ENCODE measurements around the gene STOM.
A peak's percentile ranks its signal among the peaks of the same experiment; 100 is the strongest.

Gene STOM

DNA sequence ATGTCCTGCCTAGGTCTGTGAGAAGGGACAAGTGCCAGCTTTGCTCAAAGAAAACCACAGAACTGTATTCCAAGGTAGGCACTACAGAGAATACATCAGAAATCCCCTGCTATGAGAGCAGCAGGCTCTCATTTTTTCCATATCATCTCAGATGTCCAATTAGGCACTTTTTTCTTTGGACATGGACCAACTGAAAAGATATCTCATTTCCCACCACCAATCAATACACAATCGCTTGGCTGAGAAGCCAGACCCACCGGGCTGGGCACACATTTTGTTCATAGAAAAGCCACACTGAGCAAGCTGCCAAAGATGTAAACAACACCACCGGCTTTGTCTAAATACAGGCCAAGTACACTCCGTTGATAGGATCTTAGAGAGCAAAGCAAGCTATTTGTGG is 25.9 kb downstream of the STOM start:
- DNase-seq = no peak

- no peak for DNase-seq
Measured at GRCh38 chr9:121340676-121341392, 29.2 kb downstream of the STOM start.

DNA sequence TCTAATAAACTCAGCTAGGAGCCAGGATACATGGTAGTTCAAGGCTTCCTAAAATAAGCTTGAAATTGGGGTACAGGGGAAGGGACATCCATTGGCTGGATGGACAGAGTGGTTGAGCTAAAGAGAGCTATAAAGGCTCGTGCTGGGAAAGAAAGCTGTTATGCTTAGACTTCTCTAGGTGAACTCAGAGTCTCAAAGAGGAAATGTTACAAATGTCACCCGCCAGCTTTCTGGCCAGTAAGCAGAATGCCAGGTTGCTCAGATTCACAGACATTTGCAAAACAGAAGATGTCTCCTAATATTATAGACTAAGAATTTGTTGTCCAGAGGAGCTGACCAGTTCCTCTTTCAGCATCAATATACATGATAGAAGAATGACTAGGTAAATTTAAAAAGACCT is 30.6 kb downstream of the STOM start:
- DNase-seq = no peak

DNA sequence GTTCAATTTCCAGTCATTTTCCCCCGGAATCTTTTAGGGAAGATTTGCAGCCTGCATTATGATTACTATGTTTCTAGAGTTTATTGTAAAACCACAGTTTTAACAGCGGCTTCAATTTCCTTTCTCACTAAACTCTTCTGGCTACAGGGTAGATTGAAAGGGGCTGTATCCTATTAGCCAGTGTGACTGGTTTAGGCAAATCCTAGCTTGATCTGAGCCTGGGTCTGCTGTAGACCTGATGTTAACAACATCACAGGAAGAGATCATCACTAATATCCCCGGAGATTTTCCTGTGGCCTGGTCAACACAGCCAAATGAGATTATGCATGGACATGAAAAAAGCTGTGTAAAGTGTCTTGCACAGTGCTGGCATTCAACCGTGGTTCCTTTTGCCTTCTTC is 33.4 kb downstream of the STOM start:
- DNase-seq = no peak

DNA sequence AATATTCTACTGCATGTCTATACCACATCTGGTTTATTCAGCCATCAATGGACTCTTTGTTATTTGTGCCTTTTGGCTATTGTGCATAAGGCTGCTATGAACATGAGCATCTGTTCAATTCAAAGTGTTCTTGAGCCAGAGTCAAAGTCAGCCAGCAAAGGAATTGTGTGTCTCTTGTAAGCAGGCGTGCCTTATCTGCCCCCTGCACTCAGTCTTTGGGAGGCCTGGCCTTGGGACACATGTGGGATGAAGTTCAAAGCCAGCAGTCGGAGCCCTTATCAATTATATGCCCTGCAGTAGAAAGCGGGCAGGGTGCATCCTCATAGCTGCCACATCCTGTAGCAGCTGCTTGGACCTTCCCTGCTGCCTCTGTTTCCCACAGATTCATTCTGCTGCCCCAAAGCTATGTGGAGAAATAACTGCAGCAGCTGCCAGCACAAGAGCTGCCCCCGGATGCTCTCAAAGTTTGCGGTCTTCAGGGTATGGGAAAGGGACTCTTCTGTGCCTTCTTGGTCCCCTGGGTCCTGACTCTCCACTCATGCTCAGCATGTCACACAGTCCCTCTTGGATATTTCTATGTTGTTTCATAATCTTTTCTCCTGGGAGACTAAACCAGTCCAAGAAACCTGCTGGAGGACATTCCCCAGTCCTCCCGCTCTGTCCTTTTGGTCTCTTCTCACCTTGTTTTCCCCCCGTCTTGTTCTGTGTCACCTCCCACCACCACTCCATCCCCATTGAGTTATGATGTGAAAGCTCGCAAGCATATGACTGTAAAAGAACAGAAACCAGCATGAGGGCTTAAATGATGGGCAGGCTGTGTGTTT is 35.9 kb downstream of the STOM start:
- no peak for DNase-seq

- DNase-seq = no peak
Measured at GRCh38 chr9:121331992-121332685, 37.9 kb downstream of the STOM start.

GRCh38 chr9:121331549-121331948 is 38.5 kb downstream of the STOM start:
- DNase-seq = no peak

DNA sequence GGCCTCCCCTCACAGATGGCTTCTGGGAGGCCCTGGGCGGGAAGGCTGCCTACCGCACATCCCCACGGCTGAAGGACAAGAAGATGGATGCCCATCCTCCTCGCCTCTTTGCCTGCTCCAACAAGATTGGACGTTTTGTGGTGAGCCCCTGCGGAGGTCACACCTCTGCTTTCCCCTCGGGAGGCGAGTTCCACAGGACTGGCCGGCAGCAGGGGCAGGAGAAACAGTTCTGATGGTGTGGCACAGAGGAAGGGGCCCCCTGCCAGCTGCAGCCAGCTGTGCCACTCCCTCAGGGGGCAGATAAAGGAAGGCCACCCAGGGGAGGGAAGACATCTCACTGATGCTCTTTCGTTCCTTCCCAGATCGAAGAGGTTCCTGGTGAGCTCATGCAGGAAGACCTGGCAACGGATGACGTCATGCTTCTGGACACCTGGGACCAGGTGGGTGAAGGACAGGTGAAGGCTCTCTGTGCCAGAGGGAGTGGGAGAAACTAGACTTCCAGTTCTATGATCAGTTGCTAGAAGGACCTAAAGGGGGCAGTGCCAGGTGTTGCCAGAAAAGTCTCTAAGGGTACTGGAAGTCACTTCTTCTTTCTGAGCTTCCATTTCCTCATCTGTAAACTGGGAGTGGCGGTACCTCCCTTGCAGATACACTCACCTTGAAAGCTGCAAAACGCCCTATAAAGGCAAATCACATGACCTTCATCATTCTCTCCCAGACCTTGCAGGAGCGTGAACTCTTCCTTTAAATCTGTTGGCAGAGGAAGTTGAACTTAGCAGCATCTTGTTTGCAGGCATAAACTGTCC is 41.0 kb downstream of the STOM start:
- DNase-seq = no peak

DNA sequence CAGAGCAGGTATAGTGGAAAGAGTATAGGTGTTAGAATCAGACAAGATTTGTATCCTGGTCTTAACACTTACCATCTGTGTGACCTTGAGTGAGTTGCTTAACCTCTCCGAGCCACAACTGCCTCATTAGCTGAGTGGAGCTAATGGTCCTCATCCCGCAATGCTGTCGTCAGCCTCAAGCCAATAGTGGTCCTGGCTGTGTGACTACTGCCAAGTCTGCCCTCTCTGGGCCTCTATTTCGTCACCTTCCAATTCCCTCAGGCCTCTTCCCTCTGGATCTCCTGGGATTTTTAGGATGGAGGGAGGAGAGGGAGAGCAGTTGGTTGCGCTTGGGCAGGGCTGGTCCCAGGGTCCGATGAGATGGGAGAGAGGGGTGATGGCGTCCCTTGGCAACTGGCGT is 41.6 kb downstream of the STOM start:
- no peak for DNase-seq

DNA sequence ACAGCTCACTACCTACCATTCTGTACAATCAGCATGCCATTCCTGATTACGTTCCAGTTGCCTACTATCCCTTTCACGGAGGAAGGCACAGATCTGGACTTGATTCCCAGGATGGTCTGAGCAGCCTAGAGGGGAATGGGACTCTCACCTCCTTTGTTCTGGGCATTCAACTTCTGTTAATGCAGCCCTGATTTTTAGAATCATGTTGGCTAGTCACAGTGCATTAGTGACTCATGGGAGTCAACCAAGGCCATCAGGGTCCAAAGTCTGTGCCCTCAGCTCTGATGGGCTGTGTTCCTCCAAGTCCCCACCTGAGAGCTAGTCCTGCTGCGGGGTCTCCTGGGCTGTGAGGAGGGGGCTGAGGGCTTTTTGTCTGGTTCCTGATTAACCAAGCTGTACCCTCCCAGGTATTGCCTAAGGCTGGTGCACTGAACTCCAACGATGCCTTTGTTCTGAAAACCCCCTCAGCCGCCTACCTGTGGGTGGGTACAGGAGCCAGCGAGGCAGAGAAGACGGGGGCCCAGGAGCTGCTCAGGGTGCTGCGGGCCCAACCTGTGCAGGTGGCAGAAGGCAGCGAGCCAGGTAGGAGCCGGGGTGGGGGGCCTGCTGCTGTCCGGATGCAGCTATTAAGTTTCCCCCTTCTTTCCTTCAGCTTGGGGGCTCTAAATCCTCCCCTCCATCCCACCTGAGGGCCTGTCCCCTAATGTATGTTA is 43.0 kb downstream of the STOM start:
- DNase-seq = no peak

- DNase-seq = no peak
Measured at GRCh38 chr9:121326130-121326838, 43.8 kb downstream of the STOM start.

GRCh38 chr9:121325387-121325786 is 44.7 kb downstream of the STOM start:
- DNase-seq = no peak

- DNase-seq = no peak
Measured at GRCh38 chr9:121324755-121325154, 45.3 kb downstream of the STOM start.

- no peak for DNase-seq
Measured at GRCh38 chr9:121324316-121324715, 45.7 kb downstream of the STOM start.

GRCh38 chr9:121323449-121324151 is 46.5 kb downstream of the STOM start:
- DNase-seq = no peak

DNA sequence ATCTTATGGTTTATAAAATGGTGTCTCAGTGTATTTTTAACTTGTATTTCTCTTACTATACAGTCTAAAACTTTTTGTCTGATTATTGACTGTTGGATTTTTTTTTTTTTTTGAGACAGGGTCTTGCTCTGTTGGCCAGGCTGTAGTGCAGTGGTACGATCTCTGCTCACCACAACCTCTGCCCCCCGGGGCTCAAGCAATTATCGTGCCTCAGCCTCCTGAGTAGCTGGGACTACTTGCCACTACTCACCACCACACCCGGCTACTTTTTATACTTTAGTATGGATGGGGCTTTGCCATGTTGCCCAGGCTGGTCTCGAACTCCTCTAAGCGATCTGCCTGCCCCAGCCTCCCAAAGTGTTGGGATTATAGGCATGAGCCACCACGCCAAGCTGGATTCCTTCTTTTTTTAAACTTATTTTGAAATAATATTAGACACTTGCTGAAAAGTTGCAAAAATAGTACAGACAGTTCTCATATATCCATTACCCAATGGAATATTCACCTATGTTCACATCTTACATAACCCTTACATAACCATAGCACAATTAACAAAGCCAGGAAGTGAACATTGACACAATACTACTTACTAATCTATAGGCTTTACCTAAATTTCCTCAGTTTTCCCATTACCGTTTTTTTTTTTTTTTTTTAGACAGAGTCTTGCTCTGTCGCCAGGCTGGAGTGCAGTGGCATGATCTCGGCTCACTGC is 47.2 kb downstream of the STOM start:
- DNase-seq = no peak

DNA sequence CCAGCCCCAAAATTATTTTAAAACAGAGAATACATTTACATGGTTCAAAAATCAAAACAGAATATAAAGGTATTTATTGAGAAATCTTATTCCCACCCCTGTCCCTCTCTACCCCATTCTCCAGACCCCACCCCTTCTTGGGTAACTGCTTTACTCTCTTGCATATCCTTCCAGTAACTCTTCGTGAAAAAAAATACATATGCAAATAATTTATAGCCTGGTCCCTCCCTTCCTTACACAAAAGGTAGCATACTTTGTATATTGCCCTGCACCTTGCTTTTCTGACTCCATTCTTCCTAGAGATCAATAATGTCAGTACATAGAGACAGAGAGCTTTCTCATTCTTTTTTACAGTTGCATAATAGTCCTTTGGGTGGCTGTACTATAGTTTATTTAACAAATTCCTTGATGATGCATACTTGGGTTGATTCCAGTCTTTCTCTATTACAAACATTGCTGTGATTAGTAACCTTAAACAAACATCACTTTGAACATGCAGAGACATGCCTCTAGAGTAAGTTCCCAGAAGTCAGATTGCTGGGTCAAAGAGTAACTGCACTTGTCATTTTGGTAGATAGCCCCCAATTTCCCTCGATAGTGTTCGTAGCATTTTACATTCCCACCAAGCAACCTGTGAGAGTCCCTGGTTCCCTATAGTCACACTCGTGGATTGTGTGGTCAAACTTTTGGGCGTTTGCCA is 47.9 kb downstream of the STOM start:
- no peak for DNase-seq

- peak in 1 of 2 donors; percentile 28 for DNase-seq
Measured at GRCh38 chr9:121321016-121321503, 49.0 kb downstream of the STOM start.

- DNase-seq = no peak
Measured at GRCh38 chr9:121319383-121319780, 50.7 kb downstream of the STOM start.

All from CD4-positive, alpha-beta T cell treated with Interferon alpha-2 for 1 hour (primary cell).